Measurements from ENCODE around the gene MRPL43.
A peak's percentile ranks its signal among the peaks of the same experiment; 100 is the strongest.

Gene MRPL43

DNA sequence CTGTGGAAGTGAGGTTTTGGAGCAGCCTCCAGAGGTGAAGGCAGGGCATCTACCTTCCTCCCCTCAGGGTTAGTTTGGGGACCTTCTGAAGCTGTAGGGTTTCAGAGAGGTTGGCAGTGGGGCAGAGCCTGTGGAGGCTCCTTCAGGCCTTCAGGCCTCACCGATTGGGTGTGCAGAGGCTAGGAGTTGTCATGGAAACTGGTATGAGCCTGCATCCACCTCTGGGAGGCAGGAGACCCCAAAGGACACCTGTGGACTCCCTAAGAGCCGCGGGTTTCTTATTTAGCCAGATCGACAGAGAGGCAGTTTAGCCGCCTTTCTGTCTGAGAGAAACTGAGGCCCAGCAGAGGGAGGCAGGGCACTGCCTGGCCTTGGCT is 14.3 kb upstream of the MRPL43 start:
- DNase-seq: no peak

- no peak for DNase-seq
Observed at GRCh38 chr10:101000915-101001658, 13.8 kb upstream of the MRPL43 start.

GRCh38 chr10:101000127-101000914 is 13.0 kb upstream of the MRPL43 start:
- no peak for DNase-seq

- no peak for DNase-seq
Observed at GRCh38 chr10:100999742-101000126, 12.4 kb upstream of the MRPL43 start, which contains the start of gene LZTS2. LZTS2 (plus strand) TSS chr10:100999808; CDS start chr10:101002539, 2,731 bp downstream.

DNA sequence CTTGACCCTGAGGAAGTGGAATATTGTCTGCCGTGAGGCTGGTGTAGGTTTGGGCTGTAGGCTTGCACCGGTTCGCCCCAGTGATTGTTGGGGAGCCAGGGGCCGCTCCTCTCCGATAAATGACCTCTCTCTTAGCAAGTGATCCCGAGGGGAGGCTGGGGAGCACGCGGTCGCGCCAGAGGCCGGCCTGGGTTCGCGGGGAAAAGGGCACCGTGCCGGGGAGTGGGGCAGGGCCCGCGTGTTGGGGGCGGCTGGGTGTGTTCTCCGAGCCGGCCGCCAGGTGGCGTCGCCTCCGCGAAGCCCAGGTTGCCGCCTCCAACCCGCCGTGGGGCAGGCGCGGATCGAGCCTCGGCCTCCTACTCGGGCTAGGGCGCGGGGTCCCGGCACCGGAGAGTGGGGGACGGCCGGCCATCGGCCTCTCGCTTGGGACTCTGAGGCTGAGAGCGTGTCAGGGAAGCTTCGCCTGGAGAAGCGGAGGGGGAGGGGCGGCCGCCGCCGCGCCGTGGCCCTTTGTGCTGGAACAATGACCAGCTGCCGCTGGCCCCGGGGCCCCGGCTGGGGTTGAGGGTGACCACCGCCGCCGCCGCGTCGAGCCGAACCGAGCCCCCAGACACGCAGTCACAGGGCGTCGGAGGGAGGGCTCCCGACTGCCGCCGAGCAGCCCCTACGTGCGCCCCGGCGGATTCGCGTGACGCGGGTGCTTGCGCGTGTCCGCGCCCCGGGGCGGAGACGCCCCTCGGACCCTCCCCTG is 11.9 kb upstream of the MRPL43 start:
- peak; percentile 76 for DNase-seq

- DNase-seq: peak; percentile 58
Observed at GRCh38 chr10:100998183-100998990, 11.1 kb upstream of the MRPL43 start.

GRCh38 chr10:100997360-100998182 is 10.3 kb upstream of the MRPL43 start:
- DNase-seq: peak; percentile 50

GRCh38 chr10:100996678-100997359 is 9.5 kb upstream of the MRPL43 start:
- DNase-seq: no peak

DNA sequence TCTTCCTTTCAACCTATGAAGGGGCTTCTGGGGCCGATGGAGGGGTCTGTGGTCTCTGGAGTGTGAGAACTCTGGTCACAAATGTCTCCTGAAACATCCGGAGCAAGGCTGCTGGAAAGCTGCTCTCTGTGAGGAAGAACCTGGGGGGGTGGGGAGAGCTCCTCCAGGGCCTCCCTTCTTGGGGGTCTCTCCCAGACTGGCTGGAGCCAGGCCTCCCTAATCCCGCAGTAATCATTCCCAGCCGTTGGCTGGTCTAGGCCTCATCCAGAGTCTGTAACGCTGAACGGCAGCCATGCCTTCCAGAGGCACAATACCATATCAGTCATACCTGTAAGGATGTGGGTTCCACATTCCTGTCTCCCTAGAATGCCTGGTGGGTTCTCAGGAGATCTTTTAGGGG is 7.9 kb upstream of the MRPL43 start:
- DNase-seq: no peak

DNA sequence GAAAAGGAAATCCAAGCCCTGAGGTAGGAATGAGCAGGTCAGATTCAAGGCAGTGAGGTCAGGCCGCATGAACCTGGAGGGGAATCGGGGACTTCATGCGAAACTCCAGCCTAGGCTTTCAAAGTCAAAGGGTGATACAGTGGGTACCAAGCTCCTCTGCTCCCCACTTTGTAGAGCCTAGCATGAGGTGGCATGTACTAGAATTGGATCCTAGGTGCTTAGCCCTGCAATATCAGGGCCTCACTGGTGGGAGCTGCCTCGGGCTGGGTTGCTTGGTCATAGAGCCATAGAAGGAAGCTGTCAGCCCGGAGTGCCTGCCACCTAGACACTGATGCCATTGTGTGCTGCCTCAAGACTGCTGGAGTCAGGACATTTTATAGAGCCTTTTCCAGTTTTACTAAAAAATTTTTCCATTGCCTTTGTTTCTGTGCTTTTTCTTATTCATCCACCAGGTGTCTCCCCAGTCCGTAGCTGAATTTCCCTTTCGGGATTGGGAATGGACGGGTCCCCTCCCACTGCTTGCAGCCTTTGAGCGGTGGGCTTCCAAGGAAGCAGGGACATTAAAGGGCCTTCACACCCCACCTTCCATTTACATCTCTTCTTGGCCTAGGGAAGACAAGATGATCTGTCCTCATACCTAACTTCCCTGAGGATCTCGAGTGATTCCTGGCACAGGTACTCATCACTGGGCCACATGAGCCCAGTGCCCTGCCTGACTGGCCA is 6.8 kb upstream of the MRPL43 start:
- DNase-seq: no peak

DNA sequence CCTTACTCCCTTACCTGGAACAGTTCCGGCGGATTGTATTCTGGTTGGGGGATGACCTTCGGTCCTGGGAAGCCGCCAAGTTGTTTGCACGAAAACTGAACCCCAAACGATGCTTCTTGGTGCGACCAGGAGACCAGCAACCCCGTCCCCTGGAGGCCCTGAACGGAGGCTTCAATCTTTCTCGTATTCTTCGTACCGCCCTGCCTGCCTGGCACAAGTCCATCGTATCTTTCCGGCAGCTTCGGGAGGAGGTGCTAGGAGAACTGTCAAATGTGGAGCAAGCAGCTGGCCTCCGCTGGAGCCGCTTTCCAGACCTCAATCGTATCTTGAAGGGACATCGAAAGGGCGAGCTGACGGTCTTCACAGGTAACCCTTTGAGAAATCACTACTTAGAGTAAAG is 1.8 kb upstream of the MRPL43 start:
- no peak for DNase-seq

GRCh38 chr10:100988166-100988565 is 869 bp upstream of the MRPL43 start:
- no peak for DNase-seq

GRCh38 chr10:100987685-100988049 is 370 bp upstream of the MRPL43 start:
- DNase-seq: no peak

DNA sequence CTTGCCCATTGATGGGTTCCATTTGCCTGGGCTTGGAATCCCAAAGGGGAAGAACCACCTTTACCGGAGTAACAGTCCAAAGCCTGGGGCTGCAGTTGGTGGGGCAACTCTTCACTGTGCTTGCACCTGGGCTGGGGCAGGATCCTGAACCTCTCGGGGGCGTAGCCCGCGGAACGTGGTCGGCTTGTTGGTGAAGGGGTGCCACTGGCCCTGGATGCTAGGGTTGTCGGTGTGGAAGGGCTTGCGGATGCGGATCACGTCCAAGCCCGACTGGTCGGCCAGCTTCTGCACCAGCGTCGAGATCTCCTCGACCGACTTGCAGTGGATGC is 710 bp downstream of the MRPL43 start:
- no peak for DNase-seq

GRCh38 chr10:100985336-100985735 is 2.0 kb downstream of the MRPL43 start:
- no peak for DNase-seq

DNA sequence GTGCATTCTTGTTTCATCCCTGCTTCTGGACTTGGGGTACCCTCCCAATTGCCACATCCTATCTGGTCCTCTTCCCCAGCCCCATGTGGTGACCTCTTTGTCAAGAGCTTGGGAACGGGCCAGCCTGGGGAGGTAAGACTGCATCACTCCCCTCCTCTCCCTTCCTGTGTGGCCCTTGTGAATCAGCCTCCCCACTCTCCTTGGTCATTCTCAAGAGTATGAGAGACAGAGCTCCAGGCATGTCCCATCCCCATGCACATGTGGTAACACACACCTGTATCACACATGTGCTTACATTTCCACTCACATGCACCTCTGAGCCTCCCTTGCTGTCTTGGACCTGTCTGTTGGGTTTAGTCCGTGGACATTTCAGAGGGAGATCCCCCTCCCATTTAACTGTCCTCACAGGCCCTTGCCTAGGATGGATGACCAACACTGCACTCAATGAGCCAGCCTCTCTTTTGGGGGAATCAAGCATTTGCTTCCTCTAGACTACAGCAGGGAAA is 2.6 kb downstream of the MRPL43 start:
- no peak for DNase-seq

- DNase-seq: no peak
Observed at GRCh38 chr10:100983868-100984671, 3.2 kb downstream of the MRPL43 start.

- DNase-seq: no peak
Observed at GRCh38 chr10:100982916-100983830, 4.1 kb downstream of the MRPL43 start.
